Astrocyte (in vitro differentiated cells and primary cell): Measurements from ENCODE around the gene CSGALNACT2. TPM values are rescaled to one million over a fixed set of nuclear protein-coding genes. Genes with fewer than 3 reads are reported as not detected.

Experiments
- DNase-seq: peaks from one replicate; pipeline ENCODE4 v3.0.0-alpha.2; 2010; ENCODE audit warnings: low read depth
- FAIRE-seq: peaks from 2 replicates; lab custom pipeline; 2011; peaks lifted over from hg19 to GRCh38; lab: Jason Lieb, UNC
- H2AFZ ChIP-seq: 2 replicates; pipeline ENCODE4 v1.6.0; 2012; ENCODE audit warnings: low read depth, low read length, inconsistent platforms
- H3K27ac ChIP-seq: 2 replicates; pipeline ENCODE4 v1.5.1; 2011; ENCODE audit warnings: low read depth, low read length, inconsistent platforms
- H3K27me3 ChIP-seq: 2 replicates; pipeline ENCODE4 v1.6.0; 2011; ENCODE audit warnings: low read length, inconsistent platforms; ENCODE audit not compliant: insufficient read depth
- H3K36me3 ChIP-seq: 2 replicates; pipeline ENCODE4 v1.5.1; 2011; ENCODE audit warnings: low read length, inconsistent platforms; ENCODE audit not compliant: insufficient read depth
- H3K4me1 ChIP-seq: 2 replicates; pipeline ENCODE4 v1.5.1; 2011; ENCODE audit warnings: low read length, inconsistent platforms; ENCODE audit not compliant: insufficient read depth
- H3K4me2 ChIP-seq: 2 replicates; pipeline ENCODE4 v1.6.0; 2012; ENCODE audit warnings: low read length, inconsistent platforms
- H3K4me3 ChIP-seq: 2 replicates; pipeline ENCODE4 v1.5.1; 2011; ENCODE audit warnings: low read depth, mild to moderate bottlenecking, low read length, inconsistent platforms; ENCODE audit not compliant: insufficient read depth
- H3K79me2 ChIP-seq: 2 replicates; pipeline ENCODE4 v1.6.0; 2012; ENCODE audit warnings: mild to moderate bottlenecking, low read length, inconsistent platforms; ENCODE audit not compliant: insufficient read depth
- H3K9ac ChIP-seq: 2 replicates; pipeline ENCODE4 v1.6.0; 2012; ENCODE audit warnings: mild to moderate bottlenecking, low read length, inconsistent platforms
- H3K9me3 ChIP-seq: 2 replicates; pipeline ENCODE4 v1.5.1; 2012; ENCODE audit warnings: low read depth, mild to moderate bottlenecking, low read length, inconsistent platforms; ENCODE audit not compliant: insufficient read depth
- H4K20me1 ChIP-seq: 2 replicates; pipeline ENCODE4 v1.6.0; 2012; ENCODE audit warnings: low read length, inconsistent platforms; ENCODE audit not compliant: insufficient read depth
- H3K27ac Mint-ChIP-seq: one replicate; pipeline ENCODE4 v1.8.0; 2021; ENCODE audit warnings: mild to moderate bottlenecking, mixed read lengths; ENCODE audit not compliant: unreplicated experiment
- H3K27me3 Mint-ChIP-seq: one replicate; pipeline ENCODE4 v1.8.0; 2021; ENCODE audit warnings: low read depth, mixed read lengths; ENCODE audit not compliant: unreplicated experiment
- H3K36me3 Mint-ChIP-seq: one replicate; pipeline ENCODE4 v1.8.0; 2021; ENCODE audit warnings: low read depth, mixed read lengths; ENCODE audit not compliant: unreplicated experiment
- H3K4me1 Mint-ChIP-seq: one replicate; pipeline ENCODE4 v1.8.0; 2021; ENCODE audit warnings: low read depth, mixed read lengths; ENCODE audit not compliant: unreplicated experiment
- H3K4me3 Mint-ChIP-seq: one replicate; pipeline ENCODE4 v1.8.0; 2021; ENCODE audit warnings: mild to moderate bottlenecking, moderate library complexity, mixed read lengths; ENCODE audit not compliant: unreplicated experiment
- H3K9me3 Mint-ChIP-seq: one replicate; pipeline ENCODE4 v1.8.0; 2021; ENCODE audit warnings: mild to moderate bottlenecking, mixed read lengths; ENCODE audit not compliant: unreplicated experiment
- CTCF ChIP-seq: IDR thresholded peaks from 2 replicates; pipeline ENCODE4 v1.5.1; 2011; ENCODE audit warnings: low read depth, mild to moderate bottlenecking, inconsistent platforms, low read length, moderate library complexity; ENCODE audit not compliant: insufficient read depth
- EZH2 ChIP-seq: IDR thresholded peaks from 2 replicates; pipeline ENCODE4 v1.6.1; 2012; ENCODE audit warnings: mild to moderate bottlenecking, low read length, inconsistent platforms; ENCODE audit not compliant: insufficient read depth
- total RNA-seq: library from RNA; stranded (reverse); gene quantifications from 2 replicates; pipeline ENCODE4 v1.2.1, GENCODE V29; 2021

CSGALNACT2 gene
- total RNA-seq, 1 donor from 2014 or later, result 28.5 TPM

- Histone ChIP-seq H3K4me2 (no peak overlapping the region), H3K27ac (no peak overlapping the region), H3K27me3 (peaks cover 8% of the 10 kb centered on the region), H3K9me3 (no peaks in the 10 kb centered on the region), H3K4me3 (no peak overlapping the region), H3K9ac (no peak overlapping the region), H3K36me3 (no peaks in the 10 kb centered on the region), H3K4me1 (peaks cover 9% of the 10 kb centered on the region), H2AFZ (no peak overlapping the region), H3K79me2 (no peaks in the 10 kb centered on the region), H4K20me1 (no peaks in the 10 kb centered on the region)
- Mint-ChIP-seq H3K4me1 (no peaks in the 10 kb centered on the region), H3K27me3 (peaks cover 56% of the 10 kb centered on the region), H3K4me3 (no peak overlapping the region), H3K36me3 (peaks cover 3% of the 10 kb centered on the region), H3K27ac (no peak overlapping the region), H3K9me3 (peaks cover 1% of the 10 kb centered on the region)
- TF ChIP-seq EZH2, result no peak
- no peak for TF ChIP-seq CTCF
- DNase-seq (no peak), FAIRE-seq (no peak)
Observed at GRCh38 chr10:43222210-43222720, 84.0 kb downstream of the CSGALNACT2 start.

GRCh38 chr10:43223056-43223455, 84.8 kb downstream of the CSGALNACT2 start:
- H3K36me3 Mint-ChIP-seq, result peaks cover 3% of the 10 kb centered on the region
- Histone ChIP-seq H3K9me3 (no peaks in the 10 kb centered on the region), H4K20me1 (no peaks in the 10 kb centered on the region), H3K9ac (no peak overlapping the region), H3K27ac (no peak overlapping the region), H3K36me3 (no peaks in the 10 kb centered on the region), H3K4me2 (no peak overlapping the region), H3K4me1 (peaks cover 9% of the 10 kb centered on the region), H3K27me3 (peaks cover 12% of the 10 kb centered on the region), H3K4me3 (no peak overlapping the region), H2AFZ (no peak overlapping the region), H3K79me2 (no peaks in the 10 kb centered on the region)
- H3K4me3 Mint-ChIP-seq, result no peak overlapping the region
- FAIRE-seq, result no peak
- no peak overlapping the region for H3K27ac Mint-ChIP-seq
- H3K27me3 Mint-ChIP-seq, result peaks cover 55% of the 10 kb centered on the region
- DNase-seq, result no peak
- H3K9me3 Mint-ChIP-seq, result peaks cover 1% of the 10 kb centered on the region
- TF ChIP-seq CTCF (no peak), EZH2 (no peak)
- H3K4me1 Mint-ChIP-seq, result no peaks in the 10 kb centered on the region

- no peaks in the 10 kb centered on the region for H4K20me1 ChIP-seq
- H3K79me2 ChIP-seq, result no peaks in the 10 kb centered on the region
- H3K4me3 ChIP-seq, result no peak overlapping the region
- no peak overlapping the region for H3K9ac ChIP-seq
- DNase-seq, result no peak
- Mint-ChIP-seq H3K27ac (no peak overlapping the region), H3K36me3 (peaks cover 3% of the 10 kb centered on the region), H3K27me3 (peaks cover 58% of the 10 kb centered on the region), H3K4me3 (no peak overlapping the region), H3K4me1 (peaks cover 2% of the 10 kb centered on the region), H3K9me3 (peaks cover 1% of the 10 kb centered on the region)
- H3K27me3 ChIP-seq, result peaks cover 24% of the 10 kb centered on the region
- H3K9me3 ChIP-seq, result no peaks in the 10 kb centered on the region
- no peak overlapping the region for H3K27ac ChIP-seq
- H2AFZ ChIP-seq, result no peak overlapping the region
- H3K4me1 ChIP-seq, result peaks cover 1% of the 10 kb centered on the region
- H3K36me3 ChIP-seq, result no peaks in the 10 kb centered on the region
- H3K4me2 ChIP-seq, result no peak overlapping the region
- no peak for FAIRE-seq
- TF ChIP-seq CTCF, result no peak
- no peak for TF ChIP-seq EZH2
Observed at GRCh38 chr10:43224321-43224720, 86.1 kb downstream of the CSGALNACT2 start.
